GM12878 (cell line): Measurements from ENCODE around the gene LINGO1. TPM values are rescaled to one million over a fixed set of nuclear protein-coding genes. Genes with fewer than 3 reads are reported as not detected.

Source experiments
- ATAC-seq: fragments of 200-7000 bp; cut with Tn5 transposase; 3 replicates; pipeline ENCODE4 v1.9.1; 2020; ENCODE audit warnings: mild to moderate bottlenecking, moderate library complexity
- BruUV-seq: library from RNA; stranded (reverse); fragments of 400-500 nt; replicated peaks from 2 replicates; lab custom pipeline; 2021; lab: Mats Ljungman, UMichigan
- CTCF ChIA-PET: fragments of 300-600 bp; sonication (Branson Sonifier 250); formaldehyde crosslinking; extraction: SDS; loops from one replicate; lab custom pipeline; 2021; ENCODE audit warnings: inconsistent platforms; lab: Yijun Ruan, JAX
- POLR2A ChIA-PET: fragments of 350-600 bp; formaldehyde crosslinking; extraction: SDS; loops from one replicate; lab custom pipeline; 2021; ENCODE audit warnings: inconsistent platforms; lab: Charles Lee
- RAD21 ChIA-PET: fragments of 300-600 bp; sonication (Branson Sonifier 250); formaldehyde crosslinking; loops from one replicate; lab custom pipeline; 2023; ENCODE audit warnings: antibody characterized with exemption; ENCODE audit not compliant: unreplicated experiment; lab: Charles Lee
- SMC1A ChIA-PET: fragments of 300-600 bp; sonication (Branson Sonifier 250); formaldehyde crosslinking; loops from one replicate; lab custom pipeline; 2023; ENCODE audit not compliant: unreplicated experiment, uncharacterized antibody; lab: Charles Lee
- DNase-seq: peaks from one replicate; pipeline ENCODE4 v3.0.0-alpha.2; 2011; ENCODE audit warnings: low read depth, low spot score
- FAIRE-seq: peaks from 3 replicates; lab custom pipeline; 2011; peaks lifted over from hg19 to GRCh38; lab: Jason Lieb, UNC
- H2AFZ ChIP-seq: 2 replicates; pipeline ENCODE4 v1.6.0; 2011; ENCODE audit warnings: low read depth, low read length, control low read depth; ENCODE audit not compliant: control insufficient read depth
- H3K27ac ChIP-seq: 2 replicates; pipeline ENCODE4 v1.5.1; 2011; ENCODE audit warnings: control low read depth; ENCODE audit not compliant: control insufficient read depth, insufficient read depth
- H3K27me3 ChIP-seq, 2 experiments: replicated peaks in 1 of 2; 2 replicates each; pipeline versions ENCODE4 v1.6.0 to v1.6.1; 2011; ENCODE audit warnings: low read length in 1 of 2; ENCODE audit not compliant: control insufficient read depth in 2 of 2, insufficient read depth in 2 of 2
- H3K36me3 ChIP-seq, 2 experiments: 2 replicates each; pipeline ENCODE4 v1.5.1; 2011; ENCODE audit warnings: low read length in 1 of 2; ENCODE audit not compliant: control insufficient read depth in 2 of 2, insufficient read depth in 2 of 2
- H3K4me1 ChIP-seq: 2 replicates; pipeline ENCODE4 v1.6.1; 2011; ENCODE audit warnings: mild to moderate bottlenecking, low read length, moderate library complexity, mixed read lengths; ENCODE audit not compliant: control insufficient read depth, insufficient read depth
- H3K4me2 ChIP-seq: 2 replicates; pipeline ENCODE4 v1.6.0; 2011; ENCODE audit warnings: control low read depth; ENCODE audit not compliant: control insufficient read depth, insufficient read depth
- H3K4me3 ChIP-seq: fragments of 200-600 bp; sonication (generic); 2 replicates; pipeline ENCODE4 v1.5.1; 2016
- H3K79me2 ChIP-seq: 2 replicates; pipeline ENCODE4 v1.6.0; 2011; ENCODE audit warnings: low read length; ENCODE audit not compliant: control insufficient read depth, insufficient read depth
- H3K9ac ChIP-seq: 2 replicates; pipeline ENCODE4 v1.8.0; 2011; ENCODE audit warnings: low read length, control low read depth, mixed read lengths; ENCODE audit not compliant: control insufficient read depth, insufficient read depth
- H3K9me3 ChIP-seq: replicated peaks from 3 replicates; pipeline ENCODE4 v1.5.1; 2011; ENCODE audit warnings: mild to moderate bottlenecking, low read length; ENCODE audit not compliant: control insufficient read depth, insufficient read depth
- H4K20me1 ChIP-seq: 2 replicates; pipeline ENCODE4 v1.6.0; 2011; ENCODE audit not compliant: control insufficient read depth, insufficient read depth
- BCL11A ChIP-seq: IDR thresholded peaks from 2 replicates; pipeline ENCODE4 v1.6.1; 2011; ENCODE audit warnings: low read depth, low read length
- GABPA ChIP-seq: IDR thresholded peaks from 2 replicates; pipeline ENCODE4 v1.6.1; 2014; ENCODE audit warnings: antibody characterized with exemption, low read depth, mild to moderate bottlenecking, inconsistent platforms
- MYC ChIP-seq: IDR thresholded peaks from 2 replicates; pipeline ENCODE4 v1.6.1; 2011; ENCODE audit warnings: mild to moderate bottlenecking, low read length, moderate library complexity, inconsistent platforms; ENCODE audit not compliant: insufficient read depth, insufficient replicate concordance, insufficient read length, severe bottlenecking
- SMAD1 ChIP-seq: fragments of 450-650 bp; IDR thresholded peaks from 2 replicates; pipeline ENCODE4 v1.6.1; 2018; ENCODE audit warnings: mild to moderate bottlenecking, low read depth; ENCODE audit not compliant: partially characterized antibody
- ZNF24 ChIP-seq: fragments of 450-650 bp; IDR thresholded peaks from 2 replicates; pipeline ENCODE4 v1.6.1; 2017; ENCODE audit warnings: antibody characterized with exemption, mild to moderate bottlenecking
- WGBS: methylation state at CpG from one replicate; pipeline ENCODE4 v1.1.6; 2016; ENCODE audit warnings: low lambda C conversion rate; ENCODE audit not compliant: insufficient replicate concordance, insufficient coverage; ENCODE audit errors: missing lambda C conversion rate; 5-methylcytosine and 5-hydroxymethylcytosine counted together
- in situ Hi-C: fragments of 300-500 bp; cut with MboI; formaldehyde crosslinking; loops from 9 replicates; pipeline ENCODE4 v1.14.3; 2018; ENCODE audit warnings: mixed read lengths
- intact Hi-C: fragments of 100-400 bp; cut with micrococcal nuclease; formaldehyde crosslinking; loops from one replicate; pipeline ENCODE4 v1.14.2; 2022; ENCODE audit not compliant: unreplicated experiment
- polyA plus RNA-seq, 11 experiments: library from polyadenylated mRNA; depleted of rRNA in 4 of 11; unstranded in 6 of 11; stranded (reverse) in 5 of 11; fragments of >200 nt; fragmentation: Nextera tagmentation in 4 of 11; fragmentation: Illumina TruSeq in 1 of 11; extraction: Ambion mirVana in 4 of 11; extraction: Trizol in 1 of 11; gene quantifications; 1 replicate in 1 of 11; 2 replicates in 10 of 11; pipeline versions ENCODE4 v1.2.1 to v1.2.3, GENCODE V29; 2011 to 2016; ENCODE audit warnings: inconsistent platforms in 2 of 11, missing spikeins in 2 of 11, low read depth in 1 of 11
- total RNA-seq, 4 experiments: library from RNA; depleted of rRNA in 3 of 4; stranded (reverse); fragments of >200 nt in 3 of 4; fragmentation: Illumina TruSeq in 1 of 4; extraction: Trizol in 1 of 4; gene quantifications; 2 replicates each; pipeline versions ENCODE4 v1.2.1 to v1.2.3, GENCODE V29; 2013 to 2021
- TF ChIP-seq, protein P1 (sequence below): IDR thresholded peaks from 2 replicates; pipeline ENCODE4 v1.6.1; 2011; ENCODE audit warnings: mild to moderate bottlenecking, low read depth, low read length, moderate library complexity; ENCODE audit not compliant: insufficient replicate concordance
- TF ChIP-seq, protein P2 (sequence below): fragments of 450-650 bp; IDR thresholded peaks from 2 replicates; pipeline ENCODE4 v1.6.1; 2017; ENCODE audit warnings: borderline replicate concordance
- TF ChIP-seq, protein P3 (sequence below): IDR thresholded peaks from 2 replicates; pipeline ENCODE4 v1.6.1; 2012; ENCODE audit warnings: low read depth, low read length, improper control_type of control experiment
- TF ChIP-seq, protein P4 (sequence below): fragments of 450-650 bp; IDR thresholded peaks from 2 replicates; pipeline ENCODE4 v1.6.1; 2016; ENCODE audit warnings: mild to moderate bottlenecking, moderate library complexity, borderline replicate concordance

The LINGO1 gene
- total and polyA plus RNA-seq, 10 of the 15 experiments (the other 5 are each of a cell fraction or from before 2014, with no cell fraction given): 0.04 to 3.9 (median 0.17) TPM; not detected in 6

DNA sequence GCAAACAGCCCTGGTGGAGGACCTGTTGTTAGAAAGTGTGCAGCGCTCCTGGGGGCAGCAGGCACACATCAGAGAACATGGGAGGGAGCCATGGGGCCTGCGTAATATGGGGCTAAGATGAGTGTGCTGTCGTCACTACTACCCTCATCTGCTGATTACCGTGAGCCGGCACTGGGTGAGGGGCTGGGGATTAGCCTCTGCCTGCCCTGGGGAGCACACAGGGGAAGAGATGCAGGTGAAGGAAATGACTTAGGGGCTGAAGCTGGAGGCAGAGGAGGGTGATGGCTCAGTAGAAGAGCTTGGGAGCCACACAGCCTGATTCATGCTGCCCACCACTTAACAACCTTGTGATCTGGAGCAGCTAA is 33.6 kb upstream of the LINGO1 start (continued):
- TF ChIP-seq MYC (no peak), SMAD1 (no peak), BCL11A (no peak)
- TF ChIP-seq, protein P1, sequence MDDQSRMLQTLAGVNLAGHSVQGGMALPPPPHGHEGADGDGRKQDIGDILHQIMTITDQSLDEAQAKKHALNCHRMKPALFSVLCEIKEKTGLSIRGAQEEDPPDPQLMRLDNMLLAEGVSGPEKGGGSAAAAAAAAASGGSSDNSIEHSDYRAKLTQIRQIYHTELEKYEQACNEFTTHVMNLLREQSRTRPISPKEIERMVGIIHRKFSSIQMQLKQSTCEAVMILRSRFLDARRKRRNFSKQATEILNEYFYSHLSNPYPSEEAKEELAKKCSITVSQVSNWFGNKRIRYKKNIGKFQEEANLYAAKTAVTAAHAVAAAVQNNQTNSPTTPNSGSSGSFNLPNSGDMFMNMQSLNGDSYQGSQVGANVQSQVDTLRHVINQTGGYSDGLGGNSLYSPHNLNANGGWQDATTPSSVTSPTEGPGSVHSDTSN: no peak
- TF ChIP-seq, protein P2, sequence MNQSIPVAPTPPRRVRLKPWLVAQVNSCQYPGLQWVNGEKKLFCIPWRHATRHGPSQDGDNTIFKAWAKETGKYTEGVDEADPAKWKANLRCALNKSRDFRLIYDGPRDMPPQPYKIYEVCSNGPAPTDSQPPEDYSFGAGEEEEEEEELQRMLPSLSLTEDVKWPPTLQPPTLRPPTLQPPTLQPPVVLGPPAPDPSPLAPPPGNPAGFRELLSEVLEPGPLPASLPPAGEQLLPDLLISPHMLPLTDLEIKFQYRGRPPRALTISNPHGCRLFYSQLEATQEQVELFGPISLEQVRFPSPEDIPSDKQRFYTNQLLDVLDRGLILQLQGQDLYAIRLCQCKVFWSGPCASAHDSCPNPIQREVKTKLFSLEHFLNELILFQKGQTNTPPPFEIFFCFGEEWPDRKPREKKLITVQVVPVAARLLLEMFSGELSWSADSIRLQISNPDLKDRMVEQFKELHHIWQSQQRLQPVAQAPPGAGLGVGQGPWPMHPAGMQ: no peak
- TF ChIP-seq, protein P3, sequence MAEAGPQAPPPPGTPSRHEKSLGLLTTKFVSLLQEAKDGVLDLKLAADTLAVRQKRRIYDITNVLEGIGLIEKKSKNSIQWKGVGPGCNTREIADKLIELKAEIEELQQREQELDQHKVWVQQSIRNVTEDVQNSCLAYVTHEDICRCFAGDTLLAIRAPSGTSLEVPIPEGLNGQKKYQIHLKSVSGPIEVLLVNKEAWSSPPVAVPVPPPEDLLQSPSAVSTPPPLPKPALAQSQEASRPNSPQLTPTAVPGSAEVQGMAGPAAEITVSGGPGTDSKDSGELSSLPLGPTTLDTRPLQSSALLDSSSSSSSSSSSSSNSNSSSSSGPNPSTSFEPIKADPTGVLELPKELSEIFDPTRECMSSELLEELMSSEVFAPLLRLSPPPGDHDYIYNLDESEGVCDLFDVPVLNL: no peak

DNA sequence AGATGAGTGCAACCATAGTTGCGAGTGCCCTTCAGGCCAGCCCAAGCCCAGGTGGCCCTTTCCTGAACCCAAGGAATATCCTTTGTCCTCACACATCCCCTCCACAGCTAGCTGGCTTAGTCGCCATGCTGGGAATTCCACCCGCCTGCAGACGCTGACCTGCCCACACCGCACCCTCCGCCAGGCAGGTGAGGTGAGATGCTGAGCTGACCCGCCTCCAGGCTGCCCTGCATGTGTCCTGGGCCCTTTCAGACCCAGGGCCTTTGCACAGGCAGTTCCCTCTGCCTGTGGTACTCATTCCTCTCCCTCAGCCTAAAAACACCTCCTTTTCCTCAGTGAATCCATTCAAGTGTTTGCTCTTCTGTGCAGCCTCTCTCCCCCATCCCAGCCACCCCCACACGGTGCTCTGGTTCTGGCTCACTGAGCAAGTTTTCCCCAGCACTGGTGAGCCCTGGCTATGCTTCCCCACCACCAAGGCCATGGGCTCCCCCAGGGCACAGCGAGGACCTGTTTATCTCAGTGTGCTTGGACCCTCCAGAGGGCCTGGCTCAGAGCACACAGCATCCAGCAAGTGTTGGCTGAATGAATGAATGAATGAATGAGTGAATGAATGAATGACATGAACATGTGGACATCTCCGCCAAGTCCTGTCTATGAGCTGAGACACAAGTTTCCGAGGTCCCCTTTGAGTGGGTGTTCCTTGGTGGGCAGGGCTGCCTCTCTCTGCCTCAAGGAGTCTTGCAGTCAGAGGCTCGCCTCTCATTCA is 33.0 kb upstream of the LINGO1 start:
- no TSS peak for BruUV-seq
- no peak overlapping the region for H3K9ac ChIP-seq
- no peaks in the 10 kb centered on the region for H3K36me3 ChIP-seq
- no peaks in the 10 kb centered on the region for H3K79me2 ChIP-seq
- no peaks in the 10 kb centered on the region for H3K4me1 ChIP-seq
- H3K4me3 ChIP-seq: no peak overlapping the region
- DNase-seq: no peak
- no peaks in the 10 kb centered on the region for H4K20me1 ChIP-seq
- no peak for ATAC-seq
- ChIA-PET SMC1A (no interaction called here), CTCF (interaction anchor here (1.0 kb wide), 1 partner anchor 9 kb away, joined by 3 read pairs; no protein-coding TSS in a partner anchor), POLR2A (no interaction called here), RAD21 (no interaction called here)
- no peak for TF ChIP-seq GABPA
- peak; percentile 61 for TF ChIP-seq ZNF24
- TF ChIP-seq, protein P4, sequence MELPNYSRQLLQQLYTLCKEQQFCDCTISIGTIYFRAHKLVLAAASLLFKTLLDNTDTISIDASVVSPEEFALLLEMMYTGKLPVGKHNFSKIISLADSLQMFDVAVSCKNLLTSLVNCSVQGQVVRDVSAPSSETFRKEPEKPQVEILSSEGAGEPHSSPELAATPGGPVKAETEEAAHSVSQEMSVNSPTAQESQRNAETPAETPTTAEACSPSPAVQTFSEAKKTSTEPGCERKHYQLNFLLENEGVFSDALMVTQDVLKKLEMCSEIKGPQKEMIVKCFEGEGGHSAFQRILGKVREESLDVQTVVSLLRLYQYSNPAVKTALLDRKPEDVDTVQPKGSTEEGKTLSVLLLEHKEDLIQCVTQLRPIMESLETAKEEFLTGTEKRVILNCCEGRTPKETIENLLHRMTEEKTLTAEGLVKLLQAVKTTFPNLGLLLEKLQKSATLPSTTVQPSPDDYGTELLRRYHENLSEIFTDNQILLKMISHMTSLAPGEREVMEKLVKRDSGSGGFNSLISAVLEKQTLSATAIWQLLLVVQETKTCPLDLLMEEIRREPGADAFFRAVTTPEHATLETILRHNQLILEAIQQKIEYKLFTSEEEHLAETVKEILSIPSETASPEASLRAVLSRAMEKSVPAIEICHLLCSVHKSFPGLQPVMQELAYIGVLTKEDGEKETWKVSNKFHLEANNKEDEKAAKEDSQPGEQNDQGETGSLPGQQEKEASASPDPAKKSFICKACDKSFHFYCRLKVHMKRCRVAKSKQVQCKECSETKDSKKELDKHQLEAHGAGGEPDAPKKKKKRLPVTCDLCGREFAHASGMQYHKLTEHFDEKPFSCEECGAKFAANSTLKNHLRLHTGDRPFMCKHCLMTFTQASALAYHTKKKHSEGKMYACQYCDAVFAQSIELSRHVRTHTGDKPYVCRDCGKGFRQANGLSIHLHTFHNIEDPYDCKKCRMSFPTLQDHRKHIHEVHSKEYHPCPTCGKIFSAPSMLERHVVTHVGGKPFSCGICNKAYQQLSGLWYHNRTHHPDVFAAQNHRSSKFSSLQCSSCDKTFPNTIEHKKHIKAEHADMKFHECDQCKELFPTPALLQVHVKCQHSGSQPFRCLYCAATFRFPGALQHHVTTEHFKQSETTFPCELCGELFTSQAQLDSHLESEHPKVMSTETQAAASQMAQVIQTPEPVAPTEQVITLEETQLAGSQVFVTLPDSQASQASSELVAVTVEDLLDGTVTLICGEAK: no peak
- WGBS: 40% methylated on average over 11 of the region's 12 CpGs
- no peak overlapping the region for H3K4me2 ChIP-seq
- intact Hi-C loops (no loop called here), in situ Hi-C loops (no loop called here)
- no peak overlapping the region for H2AFZ ChIP-seq
- peaks cover 1 to 3% of the 10 kb centered on the region in 2 experiments; a peak in 1 of 4 replicates for H3K27me3 ChIP-seq
- no peak overlapping the region for H3K27ac ChIP-seq
- FAIRE-seq: no peak
- H3K9me3 ChIP-seq: no peaks in the 10 kb centered on the region
